ENCODE results near the gene EVC2. TPM values are rescaled to one million over a fixed set of nuclear protein-coding genes. Genes with fewer than 3 reads are reported as not detected.

The EVC2 gene
- total RNA-seq, 1 experiment from 2014 or later = 3.2 TPM

- POLR2A ChIA-PET (ENCODE audit: unreplicated experiment) = no interaction called here
- TF ChIP-seq EZH2 (IDR thresholded peaks at IDR 0.05; ENCODE audit: low read length, unreplicated experiment) (no peak), EZH2phosphoT487 (IDR thresholded peaks at IDR 0.05; ENCODE audit: borderline replicate concordance, low read length) (no peak)
- TF ChIP-seq, protein P1, sequence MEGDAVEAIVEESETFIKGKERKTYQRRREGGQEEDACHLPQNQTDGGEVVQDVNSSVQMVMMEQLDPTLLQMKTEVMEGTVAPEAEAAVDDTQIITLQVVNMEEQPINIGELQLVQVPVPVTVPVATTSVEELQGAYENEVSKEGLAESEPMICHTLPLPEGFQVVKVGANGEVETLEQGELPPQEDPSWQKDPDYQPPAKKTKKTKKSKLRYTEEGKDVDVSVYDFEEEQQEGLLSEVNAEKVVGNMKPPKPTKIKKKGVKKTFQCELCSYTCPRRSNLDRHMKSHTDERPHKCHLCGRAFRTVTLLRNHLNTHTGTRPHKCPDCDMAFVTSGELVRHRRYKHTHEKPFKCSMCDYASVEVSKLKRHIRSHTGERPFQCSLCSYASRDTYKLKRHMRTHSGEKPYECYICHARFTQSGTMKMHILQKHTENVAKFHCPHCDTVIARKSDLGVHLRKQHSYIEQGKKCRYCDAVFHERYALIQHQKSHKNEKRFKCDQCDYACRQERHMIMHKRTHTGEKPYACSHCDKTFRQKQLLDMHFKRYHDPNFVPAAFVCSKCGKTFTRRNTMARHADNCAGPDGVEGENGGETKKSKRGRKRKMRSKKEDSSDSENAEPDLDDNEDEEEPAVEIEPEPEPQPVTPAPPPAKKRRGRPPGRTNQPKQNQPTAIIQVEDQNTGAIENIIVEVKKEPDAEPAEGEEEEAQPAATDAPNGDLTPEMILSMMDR (conservative IDR thresholded peaks at IDR 0.05; ENCODE audit: low read depth, low read length) = no peak
- Histone ChIP-seq H3K9ac (ENCODE audit: low read length) (no peak overlapping the region), H3K4me1 (ENCODE audit: insufficient read depth, low read length) (peaks cover 54% of the 10 kb centered on the region), H3K9me3 (ENCODE audit: low read length) (no peaks in the 10 kb centered on the region), H3K4me3 (ENCODE audit: low read length) (no peak overlapping the region), H3K79me2 (ENCODE audit: low read length) (no peaks in the 10 kb centered on the region), H3K36me3 (ENCODE audit: low read depth, low read length) (0 out of 2 replicates have a peak, but pooled peaks cover 3% of the 10 kb centered on the region), H2AFZ (ENCODE audit: low read length) (peak overlapping the region; percentile 19; the same call in 1 of the 2 replicates), H3F3A (ENCODE audit: low read length, unreplicated experiment) (no peaks in the 10 kb centered on the region), H3K4me2 (ENCODE audit: low read length) (0 out of 2 replicates have a peak overlapping the region, but pooled peaks have one; percentile 3), H3K9me2 (replicated peaks; ENCODE audit: low read length) (no peaks in the 10 kb centered on the region), H3K27me3 (ENCODE audit: low read length) (no peaks in the 10 kb centered on the region), H4K20me1 (ENCODE audit: low read length) (no peaks in the 10 kb centered on the region), H3K27ac (ENCODE audit: low read length) (peak overlapping the region; percentile 66)
- BruUV-seq (replicated peaks) = no TSS peak
- ATAC-seq = peak; percentile 34
- intact Hi-C loops (cut with micrococcal nuclease) = loop anchor here (5.0 kb wide), 1 partner anchor 108 kb away; no protein-coding TSS in a partner anchor
- CTCF ChIA-PET = interaction anchor here (0.9 kb wide), 1 partner anchor 21 kb away, joined by 3 read pairs; no protein-coding TSS in a partner anchor
- DNase-seq = peak; percentile 47
Measured at GRCh38 chr4:5638976-5639375, 69.4 kb downstream of the EVC2 start.

DNA sequence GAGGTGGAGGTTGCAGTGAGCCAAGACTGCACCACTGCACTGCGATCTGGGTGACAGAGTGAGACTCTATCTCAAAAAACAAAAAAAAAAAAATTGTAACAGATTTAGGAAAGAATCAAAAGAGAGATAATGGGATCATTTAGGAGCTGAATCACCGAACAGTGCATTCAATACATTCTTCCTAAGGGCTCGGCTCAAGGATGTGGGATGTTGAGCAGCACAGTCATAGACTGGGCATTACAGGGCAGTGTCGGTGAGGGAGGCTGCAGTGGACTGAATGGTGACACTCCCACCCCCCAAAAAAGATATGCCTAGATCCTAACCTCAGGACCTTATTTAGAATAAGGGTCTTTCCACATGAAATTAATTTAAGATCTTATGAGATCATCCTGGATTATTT lies 70.0 kb downstream of the EVC2 start:
- TF ChIP-seq EZH2phosphoT487 (IDR thresholded peaks at IDR 0.05; ENCODE audit: borderline replicate concordance, low read length) (no peak), EZH2 (IDR thresholded peaks at IDR 0.05; ENCODE audit: low read length, unreplicated experiment) (no peak)
- TF ChIP-seq, protein P1 (conservative IDR thresholded peaks at IDR 0.05; ENCODE audit: low read depth, low read length) = no peak
- no peaks in the 10 kb centered on the region for H3K27me3 ChIP-seq (ENCODE audit: low read length)
- intact Hi-C loops (cut with micrococcal nuclease) = loop anchor here (5.0 kb wide), 1 partner anchor 109 kb away; no protein-coding TSS in a partner anchor
- no peaks in the 10 kb centered on the region for H3K9me2 ChIP-seq (replicated peaks; ENCODE audit: low read length)
- H3K9me3 ChIP-seq (ENCODE audit: low read length) = no peaks in the 10 kb centered on the region
- H3K79me2 ChIP-seq (ENCODE audit: low read length) = no peaks in the 10 kb centered on the region
- ChIA-PET POLR2A (ENCODE audit: unreplicated experiment) (interaction anchor here (0.6 kb wide), 1 partner anchor 72 kb away, joined by 5 read pairs; no protein-coding TSS in a partner anchor), CTCF (interaction anchor here (0.9 kb wide), 1 partner anchor 22 kb away, joined by 3 read pairs; no protein-coding TSS in a partner anchor)
- no peaks in the 10 kb centered on the region for H3F3A ChIP-seq (ENCODE audit: low read length, unreplicated experiment)
- H4K20me1 ChIP-seq (ENCODE audit: low read length) = no peaks in the 10 kb centered on the region
- peaks cover 56% of the 10 kb centered on the region for H3K4me1 ChIP-seq (ENCODE audit: insufficient read depth, low read length)
- BruUV-seq (replicated peaks) = no TSS peak
- peak; percentile 85 for DNase-seq
- 0 out of 2 replicates have a peak overlapping the region, but pooled peaks have one; percentile 19 for H2AFZ ChIP-seq (ENCODE audit: low read length)
- H3K27ac ChIP-seq (ENCODE audit: low read length) = peak overlapping the region; percentile 66
- peak; percentile 81 for ATAC-seq
- H3K4me2 ChIP-seq (ENCODE audit: low read length) = peak overlapping the region; percentile 3; the same call in 1 of the 2 replicates
- H3K36me3 ChIP-seq (ENCODE audit: low read depth, low read length) = 0 out of 2 replicates have a peak, but pooled peaks cover 3% of the 10 kb centered on the region
- H3K4me3 ChIP-seq (ENCODE audit: low read length) = no peak overlapping the region
- H3K9ac ChIP-seq (ENCODE audit: low read length) = no peak overlapping the region

Data from PC-3 (cell line).